Panc1 (cell line): ENCODE measurements around the gene EXTL1. TPM values are rescaled to one million over a fixed set of nuclear protein-coding genes. Genes with fewer than 3 reads are reported as not detected.
A peak's percentile ranks its signal among the peaks of the same experiment; 100 is the strongest.

Experiments
- ATAC-seq: fragments of 200-7000 bp; cut with Tn5 transposase; 2 replicates; pipeline ENCODE4 v1.9.1; 2020; ENCODE audit warnings: mild to moderate bottlenecking, moderate library complexity
- BruUV-seq: library from RNA; stranded (reverse); fragments of 400-500 nt; replicated peaks from 2 replicates; lab custom pipeline; 2021; lab: Mats Ljungman, UMichigan
- CTCF ChIA-PET: fragments of 300-600 bp; sonication (Branson Sonifier 250); formaldehyde crosslinking; loops from one replicate; lab custom pipeline; 2022; ENCODE audit warnings: antibody characterized with exemption; lab: Charles Lee
- POLR2A ChIA-PET: fragments of 300-600 bp; sonication (Branson Sonifier 250); formaldehyde crosslinking; loops from one replicate; lab custom pipeline; 2022; ENCODE audit warnings: antibody characterized with exemption; lab: Charles Lee
- DNase-seq: peaks from one replicate; pipeline ENCODE4 v3.0.0-alpha.2; 2010; ENCODE audit warnings: low read depth, low spot score
- H3K27ac ChIP-seq: 2 replicates; pipeline ENCODE4 v1.5.1; 2011; ENCODE audit warnings: mild to moderate bottlenecking, low read length, inconsistent platforms
- H3K27me3 ChIP-seq: fragments of 200-500 bp; sonication (Bioruptor generic); 2 replicates; pipeline ENCODE4 v1.6.0; 2014; ENCODE audit warnings: low read length, inconsistent platforms; ENCODE audit not compliant: control insufficient read depth, insufficient read depth
- H3K36me3 ChIP-seq: fragments of 200-500 bp; sonication (Bioruptor generic); 2 replicates; pipeline ENCODE4 v1.5.1; 2014; ENCODE audit warnings: inconsistent platforms, mild to moderate bottlenecking, low read length, moderate library complexity; ENCODE audit not compliant: control insufficient read depth, insufficient read depth
- H3K4me1 ChIP-seq: 2 replicates; pipeline ENCODE4 v1.5.1; 2011; ENCODE audit warnings: inconsistent platforms, mild to moderate bottlenecking, low read length, moderate library complexity; ENCODE audit not compliant: control insufficient read depth, insufficient read depth
- H3K4me3 ChIP-seq, 2 experiments: 2 replicates each; pipeline ENCODE4 v1.5.1; 2011 to 2012; ENCODE audit warnings: low read depth in 2 of 2, low read length in 2 of 2, mild to moderate bottlenecking in 2 of 2, inconsistent platforms in 1 of 2, moderate library complexity in 1 of 2
- H3K9me3 ChIP-seq: fragments of 200-500 bp; sonication (Bioruptor generic); 2 replicates; pipeline ENCODE4 v1.5.1; 2014; ENCODE audit warnings: low read depth, mild to moderate bottlenecking, inconsistent platforms, low read length, moderate library complexity; ENCODE audit not compliant: control insufficient read depth, insufficient read depth
- CTCF ChIP-seq: fragments of 450-650 bp; IDR thresholded peaks from 2 replicates; pipeline ENCODE4 v1.5.1; 2017; ENCODE audit warnings: mild to moderate bottlenecking
- POLR2AphosphoS5 ChIP-seq: IDR thresholded peaks from 2 replicates; pipeline ENCODE4 v1.6.1; 2012; ENCODE audit warnings: mild to moderate bottlenecking, low read depth, low read length, moderate library complexity
- REST ChIP-seq, 2 experiments: IDR thresholded peaks; 2 replicates each; pipeline ENCODE4 v1.6.1; 2011 to 2012; ENCODE audit warnings: low read depth in 2 of 2, control low read depth in 1 of 2, low read length in 1 of 2, mild to moderate bottlenecking in 1 of 2, moderate library complexity in 1 of 2; ENCODE audit not compliant: insufficient read depth in 1 of 2
- SIN3A ChIP-seq: IDR thresholded peaks from 2 replicates; pipeline ENCODE4 v1.6.1; 2012; ENCODE audit warnings: low read depth, mild to moderate bottlenecking, low read length, moderate library complexity, borderline replicate concordance; ENCODE audit not compliant: insufficient read depth
- TCF7L2 ChIP-seq: IDR thresholded peaks from 2 replicates; pipeline ENCODE4 v1.6.1; 2011; ENCODE audit warnings: mild to moderate bottlenecking, low read depth, low read length, inconsistent platforms
- in situ Hi-C: cut with HindIII; loops from 2 replicates; pipeline ENCODE4 v1.10.0; 2016; ENCODE audit warnings: low sequenced_read_pairs, low pct_unique_long_range_greater_than_20kb
- intact Hi-C: fragments of 100-400 bp; cut with micrococcal nuclease; formaldehyde crosslinking; loops from one replicate; pipeline ENCODE4 v1.10.0; 2022; ENCODE audit not compliant: unreplicated experiment
- total RNA-seq: library from RNA; stranded (reverse); gene quantifications from one replicate; pipeline ENCODE4 v1.2.1, GENCODE V29; 2021; ENCODE audit not compliant: unreplicated experiment

EXTL1 gene
- total RNA-seq, 1 experiment from 2014 or later: 0.10 TPM

GRCh38 chr1:26032656-26033357 is 11.2 kb downstream of the EXTL1 start:
- intact Hi-C loops: loop anchor here (10.0 kb wide), 1 partner anchor 62 kb away; no protein-coding TSS in a partner anchor
- ATAC-seq: no peak
- H3K4me3 ChIP-seq: no peak overlapping the region
- no peaks in the 10 kb centered on the region for H3K27me3 ChIP-seq
- H3K36me3 ChIP-seq: peaks cover 2% of the 10 kb centered on the region; the same call in 1 of the 2 replicates
- H3K27ac ChIP-seq: no peak overlapping the region
- no TSS peak for BruUV-seq
- no peak for DNase-seq
- ChIA-PET POLR2A (no interaction called here), CTCF (no interaction called here)
- in situ Hi-C loops: no loop called here
- no peaks in the 10 kb centered on the region for H3K9me3 ChIP-seq
- TF ChIP-seq SIN3A (no peak), CTCF (no peak), REST (IDR thresholded peaks at IDR 0.05; ENCODE audit: insufficient read depth in 1 of 2, low read depth in 2 of 2, low read length in 1 of 2) (no peak), TCF7L2 (no peak), POLR2AphosphoS5 (no peak)
- H3K4me1 ChIP-seq: peaks cover 16% of the 10 kb centered on the region

DNA sequence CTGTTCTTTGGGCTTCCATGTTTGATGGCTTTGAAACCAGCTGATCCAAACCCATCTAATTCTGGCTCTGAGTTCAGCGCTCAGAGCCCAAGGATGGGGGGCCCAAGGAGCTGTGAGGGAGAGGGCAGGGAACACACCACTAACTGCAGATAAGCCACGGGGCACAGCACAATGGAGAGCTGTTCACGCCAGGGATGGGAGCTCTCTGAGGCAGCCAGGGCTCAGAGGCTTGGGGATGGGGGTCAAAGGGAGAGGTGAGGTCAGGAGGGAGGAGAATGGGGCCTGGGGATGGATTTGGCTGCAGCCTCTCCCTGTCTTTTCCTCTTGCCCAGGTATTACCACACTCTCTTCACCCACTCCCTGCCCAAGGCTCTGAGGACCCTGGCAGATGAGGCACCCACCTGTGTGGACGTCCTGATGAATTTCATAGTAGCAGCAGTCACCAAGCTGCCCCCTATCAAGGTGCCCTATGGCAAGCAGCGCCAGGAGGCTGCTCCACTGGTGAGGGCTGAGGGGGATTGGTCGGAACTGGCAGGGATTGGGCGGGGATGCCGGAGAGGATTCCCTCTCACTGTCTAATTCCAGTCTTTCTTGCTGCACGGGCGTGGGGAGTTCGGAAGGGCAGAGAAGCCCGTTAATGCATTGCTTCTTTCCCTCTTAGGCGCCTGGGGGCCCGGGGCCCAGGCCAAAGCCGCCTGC is 13.1 kb downstream of the EXTL1 start:
- ChIA-PET CTCF (interaction anchor here (0.6 to 2.5 kb wide), 2 partner anchors 19 to 111 kb away, joined by 3 to 17 read pairs; no protein-coding TSS in a partner anchor), POLR2A (interaction anchor here (0.6 kb wide), 1 partner anchor 127 kb away, joined by 6 read pairs; no protein-coding TSS in a partner anchor)
- BruUV-seq: no TSS peak
- Histone ChIP-seq H3K36me3 (peaks cover 2% of the 10 kb centered on the region; the same call in 1 of the 2 replicates), H3K9me3 (no peaks in the 10 kb centered on the region), H3K27ac (peak overlapping the region; percentile 23; the same call in 1 of the 2 replicates), H3K4me1 (peaks cover 14% of the 10 kb centered on the region), H3K4me3 (peak overlapping the region; percentile 93 to 96), H3K27me3 (no peaks in the 10 kb centered on the region)
- intact Hi-C loops: loop anchor here (5.0 to 10.0 kb wide), 3 partner anchors 60 to 113 kb away; partner anchors contain the start of gene PDIK1L
- no peak for TF ChIP-seq POLR2AphosphoS5
- TF ChIP-seq TCF7L2: no peak
- TF ChIP-seq SIN3A: no peak
- TF ChIP-seq CTCF: no peak
- no peak for TF ChIP-seq REST (IDR thresholded peaks at IDR 0.05; ENCODE audit: insufficient read depth in 1 of 2, low read depth in 2 of 2, low read length in 1 of 2)
- no peak for DNase-seq
- peak; percentile 52 for ATAC-seq
- in situ Hi-C loops: no loop called here
